GM12873 (cell line): Measurements from ENCODE around the gene SLCO3A1.

Source experiments
- TF ChIP-seq, protein P1 (sequence below): IDR thresholded peaks from 2 replicates; pipeline ENCODE4 v1.5.1; 2012; ENCODE audit warnings: low read depth, mild to moderate bottlenecking, moderate library complexity, low read length, control low read depth; ENCODE audit not compliant: insufficient read depth; ENCODE audit errors: missing control alignments

SLCO3A1 gene

DNA sequence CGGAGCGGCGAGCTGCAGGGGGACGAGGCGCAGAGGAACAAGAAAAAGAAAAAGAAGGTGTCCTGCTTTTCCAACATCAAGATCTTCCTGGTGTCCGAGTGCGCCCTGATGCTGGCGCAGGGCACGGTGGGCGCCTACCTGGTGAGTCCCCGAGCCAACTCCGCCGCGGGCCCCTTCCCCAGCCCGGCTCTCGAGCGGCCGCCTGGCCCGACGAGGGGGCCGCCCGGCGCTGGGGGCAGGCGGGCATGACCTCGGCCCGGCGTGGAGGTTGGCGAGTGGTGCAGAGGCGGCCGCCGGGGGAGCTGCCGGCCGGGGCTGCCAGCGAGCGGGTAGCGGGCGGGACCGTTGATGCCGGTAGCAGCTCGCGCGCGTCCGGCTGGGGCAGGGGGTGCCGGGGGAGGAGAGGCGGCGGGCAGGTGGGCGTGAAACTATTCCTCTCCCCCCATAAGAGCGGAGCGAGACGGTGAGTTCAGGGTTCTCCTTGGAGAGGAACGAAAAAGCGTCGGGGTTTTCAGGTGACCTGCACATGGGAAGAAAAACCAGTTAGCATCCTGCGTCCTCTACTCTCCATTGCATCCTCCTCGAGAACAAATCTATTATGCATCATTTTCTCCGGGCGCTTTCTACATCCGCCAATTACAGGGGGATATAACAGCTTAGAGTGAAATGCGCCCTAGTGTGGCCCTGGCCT is 585 bp downstream of the SLCO3A1 start:
- TF ChIP-seq, protein P1, sequence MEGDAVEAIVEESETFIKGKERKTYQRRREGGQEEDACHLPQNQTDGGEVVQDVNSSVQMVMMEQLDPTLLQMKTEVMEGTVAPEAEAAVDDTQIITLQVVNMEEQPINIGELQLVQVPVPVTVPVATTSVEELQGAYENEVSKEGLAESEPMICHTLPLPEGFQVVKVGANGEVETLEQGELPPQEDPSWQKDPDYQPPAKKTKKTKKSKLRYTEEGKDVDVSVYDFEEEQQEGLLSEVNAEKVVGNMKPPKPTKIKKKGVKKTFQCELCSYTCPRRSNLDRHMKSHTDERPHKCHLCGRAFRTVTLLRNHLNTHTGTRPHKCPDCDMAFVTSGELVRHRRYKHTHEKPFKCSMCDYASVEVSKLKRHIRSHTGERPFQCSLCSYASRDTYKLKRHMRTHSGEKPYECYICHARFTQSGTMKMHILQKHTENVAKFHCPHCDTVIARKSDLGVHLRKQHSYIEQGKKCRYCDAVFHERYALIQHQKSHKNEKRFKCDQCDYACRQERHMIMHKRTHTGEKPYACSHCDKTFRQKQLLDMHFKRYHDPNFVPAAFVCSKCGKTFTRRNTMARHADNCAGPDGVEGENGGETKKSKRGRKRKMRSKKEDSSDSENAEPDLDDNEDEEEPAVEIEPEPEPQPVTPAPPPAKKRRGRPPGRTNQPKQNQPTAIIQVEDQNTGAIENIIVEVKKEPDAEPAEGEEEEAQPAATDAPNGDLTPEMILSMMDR: no peak

DNA sequence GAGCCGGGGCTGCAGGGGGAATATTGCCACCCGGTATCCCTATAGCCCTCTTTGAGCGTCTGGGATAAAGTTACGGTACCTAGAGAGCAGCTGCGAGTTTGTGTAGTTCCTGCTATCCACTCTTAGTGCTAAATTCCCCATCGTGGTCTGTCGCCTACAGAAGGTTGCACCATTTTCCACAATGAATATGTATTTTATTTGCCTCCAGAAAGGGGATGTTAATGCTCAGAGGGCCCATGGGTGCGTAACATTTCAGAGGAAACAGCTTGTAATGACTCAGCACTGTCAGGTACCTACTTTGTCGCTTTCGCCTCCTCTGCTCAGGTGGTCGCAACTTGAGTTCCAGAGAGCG is 1.1 kb downstream of the SLCO3A1 start:
- TF ChIP-seq, protein P1: no peak

DNA sequence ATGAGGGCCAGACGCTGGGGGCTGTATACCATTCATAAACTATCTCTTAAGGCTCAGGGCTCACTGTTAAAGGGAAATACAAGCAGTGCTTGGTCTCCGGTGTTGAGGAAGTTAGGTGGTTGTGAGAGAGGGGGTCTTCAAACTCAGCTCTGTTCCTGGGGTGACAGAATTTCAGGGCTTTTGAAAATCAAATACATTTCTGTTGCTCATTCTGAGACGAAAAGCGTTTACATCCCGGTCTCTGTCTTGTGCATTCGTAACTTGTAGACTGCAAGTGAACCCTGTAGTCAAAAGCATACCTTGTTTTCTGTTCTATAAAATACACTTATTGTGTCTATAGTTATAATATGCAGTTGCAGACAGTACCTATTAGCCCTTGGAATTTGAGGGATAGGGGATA is 1.7 kb downstream of the SLCO3A1 start:
- TF ChIP-seq, protein P1: no peak

DNA sequence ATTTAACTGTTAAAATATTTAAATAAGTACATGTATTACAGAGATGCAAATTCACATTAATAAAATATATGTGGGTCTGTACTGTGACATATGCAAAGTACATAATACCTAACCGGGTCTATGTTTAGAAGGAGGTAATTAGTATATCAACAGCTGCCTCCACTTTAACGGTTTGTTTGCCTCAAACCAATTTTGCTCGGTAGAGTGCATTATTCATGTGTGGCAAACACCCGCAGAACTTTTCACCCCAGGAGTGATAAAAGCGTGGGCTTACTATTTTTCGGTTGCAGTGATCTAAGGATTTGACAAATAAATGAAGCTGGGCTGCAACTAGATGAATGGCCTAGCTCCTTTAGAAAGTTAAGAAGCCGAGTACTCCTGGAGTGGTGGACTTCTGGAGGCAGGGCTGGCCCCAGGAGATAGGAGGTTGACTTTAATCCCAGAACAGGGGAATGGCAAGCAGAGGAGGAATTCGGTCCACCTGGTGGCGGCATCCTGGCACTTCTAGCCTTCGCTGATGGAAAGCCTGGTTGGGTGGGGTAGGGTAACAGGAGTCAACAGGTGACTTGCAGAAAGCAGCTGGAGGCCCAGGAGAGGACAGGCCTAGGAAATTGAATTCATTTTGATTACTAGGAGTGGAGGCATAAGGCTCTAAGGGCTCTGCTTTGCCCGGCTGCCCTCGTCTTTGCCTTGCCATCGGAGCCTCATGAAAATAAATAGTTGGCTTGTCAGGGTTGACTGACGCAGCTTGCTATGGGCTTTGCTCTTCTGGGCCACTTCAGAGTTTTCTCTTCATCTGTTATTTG is 2.4 kb downstream of the SLCO3A1 start:
- TF ChIP-seq, protein P1: no peak

DNA sequence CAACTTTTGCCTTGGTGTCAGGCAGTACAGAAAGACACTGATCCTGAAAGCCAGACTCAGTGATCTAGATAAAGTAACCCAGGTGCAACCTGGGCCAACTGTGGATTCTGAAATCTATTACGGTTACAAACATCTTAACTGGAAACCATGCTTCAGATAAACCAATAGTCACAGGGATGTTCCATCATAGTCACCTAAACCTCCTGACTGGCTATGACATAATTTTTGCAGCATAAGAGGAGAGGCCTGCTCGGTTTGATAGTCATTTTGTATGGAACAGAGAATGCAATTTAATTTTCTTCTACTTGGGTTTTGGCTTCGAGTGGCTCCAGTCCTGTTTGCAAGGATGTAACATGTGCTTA is 3.7 kb downstream of the SLCO3A1 start:
- TF ChIP-seq, protein P1: no peak

DNA sequence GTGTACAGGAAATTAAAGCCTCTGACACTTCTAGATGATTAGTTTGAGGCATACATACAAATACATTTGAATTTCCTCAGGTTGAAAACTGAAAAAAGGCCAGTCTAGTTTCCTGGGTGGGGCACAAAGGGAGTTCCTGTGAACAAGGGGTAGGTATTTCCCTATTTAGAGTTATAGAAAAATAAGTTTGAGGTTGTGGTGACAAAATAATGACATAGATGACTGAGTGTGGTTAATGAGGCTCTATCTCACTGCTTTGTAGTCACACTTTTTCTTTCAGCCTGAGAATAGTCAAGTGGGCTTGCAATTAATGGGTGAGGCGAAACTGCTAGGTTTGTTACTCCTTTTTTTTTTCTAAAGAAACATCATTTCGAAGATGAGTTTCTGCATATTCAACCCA is 4.3 kb downstream of the SLCO3A1 start:
- TF ChIP-seq, protein P1: no peak

DNA sequence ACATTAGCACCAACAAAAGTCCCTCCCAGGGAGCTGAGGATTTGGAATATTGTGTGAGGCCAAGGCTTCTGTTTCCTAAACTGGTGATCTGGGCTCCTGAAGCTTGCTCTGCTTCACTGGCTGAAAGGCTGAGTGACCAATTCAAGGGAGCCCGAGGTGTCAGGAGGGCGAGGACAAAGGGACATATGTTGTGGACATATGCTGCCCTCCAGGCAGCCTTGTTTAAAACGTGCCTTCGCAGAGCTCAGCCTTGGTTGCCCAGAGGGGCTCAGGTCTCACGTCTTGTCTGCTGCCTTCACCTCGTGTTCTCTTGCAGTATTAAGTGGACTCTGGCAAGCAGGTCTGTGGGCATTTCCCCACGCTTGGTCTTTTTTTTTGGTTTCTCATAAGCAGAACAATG is 7.0 kb downstream of the SLCO3A1 start:
- TF ChIP-seq, protein P1: no peak
